Loucy (cell line): ENCODE measurements around the gene ZNF541.

Source experiments
- H2AFZ ChIP-seq: fragments of 200-600 bp; sonication (generic); 2 replicates; pipeline ENCODE4 v1.6.0; 2016; ENCODE audit warnings: antibody characterized with exemption, mild to moderate bottlenecking, low read length, moderate library complexity
- H3F3A ChIP-seq: fragments of 200-600 bp; 2 replicates; pipeline ENCODE4 v1.6.0; 2016; ENCODE audit warnings: antibody characterized with exemption, low read depth, mild to moderate bottlenecking
- H3K27me3 ChIP-seq: fragments of 200-600 bp; sonication (generic); 2 replicates; pipeline ENCODE4 v1.6.1; 2014; ENCODE audit warnings: low read length, mild to moderate bottlenecking; ENCODE audit not compliant: insufficient read depth, poor library complexity, severe bottlenecking
- H3K36me3 ChIP-seq: fragments of 200-600 bp; sonication (generic); 2 replicates; pipeline ENCODE4 v1.6.1; 2016; ENCODE audit warnings: low read length; ENCODE audit not compliant: insufficient read depth
- H3K4me1 ChIP-seq: fragments of 200-600 bp; sonication (generic); 2 replicates; pipeline ENCODE4 v1.5.1; 2014; ENCODE audit warnings: low read length, mild to moderate bottlenecking; ENCODE audit not compliant: insufficient read depth, poor library complexity, severe bottlenecking
- H3K4me2 ChIP-seq: fragments of 200-600 bp; sonication (generic); 2 replicates; pipeline ENCODE4 v1.6.0; 2014; ENCODE audit warnings: antibody characterized with exemption, low read length, low read depth, mild to moderate bottlenecking; ENCODE audit not compliant: poor library complexity, severe bottlenecking
- H3K4me3 ChIP-seq: fragments of 200-600 bp; sonication (generic); 2 replicates; pipeline ENCODE4 v1.5.1; 2014; ENCODE audit warnings: low read length, mild to moderate bottlenecking, mixed read lengths; ENCODE audit not compliant: poor library complexity, severe bottlenecking
- H3K79me2 ChIP-seq: fragments of 200-600 bp; sonication (generic); 2 replicates; pipeline ENCODE4 v1.6.1; 2014; ENCODE audit warnings: low read length; ENCODE audit not compliant: insufficient read depth
- H3K9ac ChIP-seq: fragments of 200-600 bp; sonication (generic); 2 replicates; pipeline ENCODE4 v1.6.0; 2014; ENCODE audit warnings: mild to moderate bottlenecking, low read depth, low read length, moderate library complexity; ENCODE audit not compliant: poor library complexity, severe bottlenecking
- H3K9me2 ChIP-seq: fragments of 200-600 bp; sonication (generic); replicated peaks from 2 replicates; pipeline ENCODE4 v1.6.1; 2016; ENCODE audit warnings: low read depth, low read length, mixed read lengths
- H3K9me3 ChIP-seq: fragments of 200-600 bp; sonication (generic); 2 replicates; pipeline ENCODE4 v1.6.1; 2014; ENCODE audit warnings: mild to moderate bottlenecking, antibody characterized with exemption, low read length, low read depth; ENCODE audit not compliant: insufficient read depth
- H4K20me1 ChIP-seq: fragments of 200-600 bp; sonication (generic); 2 replicates; pipeline ENCODE4 v1.6.0; 2014; ENCODE audit warnings: antibody characterized with exemption, low read length, mild to moderate bottlenecking; ENCODE audit not compliant: insufficient read depth, poor library complexity, severe bottlenecking
- CTCF ChIP-seq: fragments of 200-600 bp; sonication (generic); conservative IDR thresholded peaks from 2 replicates; pipeline ENCODE4 v1.5.1; 2014; ENCODE audit warnings: mild to moderate bottlenecking, antibody characterized with exemption, low read length
- EZH2phosphoT487 ChIP-seq: fragments of 200-600 bp; IDR thresholded peaks from 2 replicates; pipeline ENCODE4 v1.6.1; 2018; ENCODE audit warnings: antibody characterized with exemption, mild to moderate bottlenecking, moderate library complexity, borderline replicate concordance

The ZNF541 gene

GRCh38 chr19:47545061-47545948 is 27.6 kb downstream of the ZNF541 start:
- Histone ChIP-seq H3K4me2 (no peak overlapping the region), H2AFZ (no peak overlapping the region)

GRCh38 chr19:47544476-47544875 is 28.5 kb downstream of the ZNF541 start:
- Histone ChIP-seq H4K20me1 (no peaks in the 10 kb centered on the region), H3K9ac (no peak overlapping the region), H3K4me3 (no peak overlapping the region), H3K9me3 (no peaks in the 10 kb centered on the region), H3K36me3 (no peaks in the 10 kb centered on the region), H3K4me1 (peaks cover 10% of the 10 kb centered on the region), H3F3A (no peaks in the 10 kb centered on the region), H3K27me3 (no peaks in the 10 kb centered on the region), H3K79me2 (no peaks in the 10 kb centered on the region), H3K4me2 (no peak overlapping the region), H2AFZ (no peak overlapping the region), H3K9me2 (no peaks in the 10 kb centered on the region)
- TF ChIP-seq CTCF (no peak), EZH2phosphoT487 (no peak)

More at GRCh38 chr19:47545061-47545948, 27.6 kb downstream of the ZNF541 start:
- Histone ChIP-seq H3K79me2 (no peaks in the 10 kb centered on the region), H3K9me2 (no peaks in the 10 kb centered on the region), H3K9ac (no peak overlapping the region), H3K9me3 (no peaks in the 10 kb centered on the region), H4K20me1 (no peaks in the 10 kb centered on the region), H3F3A (no peaks in the 10 kb centered on the region), H3K4me3 (no peak overlapping the region), H3K36me3 (no peaks in the 10 kb centered on the region), H3K27me3 (no peaks in the 10 kb centered on the region), H3K4me1 (peaks cover 10% of the 10 kb centered on the region)
- TF ChIP-seq EZH2phosphoT487: no peak

GRCh38 chr19:47544075-47544474 is 28.9 kb downstream of the ZNF541 start:
- Histone ChIP-seq H3F3A (no peaks in the 10 kb centered on the region), H3K9me3 (no peaks in the 10 kb centered on the region)

More at GRCh38 chr19:47544075-47544474, 28.9 kb downstream of the ZNF541 start:
- H3K4me3 ChIP-seq: no peak overlapping the region
- no peaks in the 10 kb centered on the region for H3K79me2 ChIP-seq
- H3K9me2 ChIP-seq: no peaks in the 10 kb centered on the region
- TF ChIP-seq EZH2phosphoT487: no peak
- TF ChIP-seq CTCF: no peak
- no peaks in the 10 kb centered on the region for H3K27me3 ChIP-seq
- H3K4me1 ChIP-seq: peaks cover 10% of the 10 kb centered on the region
- no peak overlapping the region for H3K9ac ChIP-seq
- H3K4me2 ChIP-seq: no peak overlapping the region
- no peaks in the 10 kb centered on the region for H3K36me3 ChIP-seq
- no peak overlapping the region for H2AFZ ChIP-seq
- H4K20me1 ChIP-seq: no peaks in the 10 kb centered on the region
